Neural cell (in vitro differentiated cells): ENCODE results near the gene UMODL1.

ENCODE experiments used
- EP300 ChIP-seq: fragments of 450-650 bp; conservative IDR thresholded peaks from 2 replicates; pipeline ENCODE4 v1.6.1; 2014; ENCODE audit warnings: antibody characterized with exemption, mild to moderate bottlenecking, moderate library complexity; ENCODE audit not compliant: poor library complexity, severe bottlenecking
- EZH2 ChIP-seq: fragments of 200-600, 300-800 bp; shearing (Covaris generic), sonication (generic); IDR thresholded peaks from 2 replicates; pipeline ENCODE4 v1.6.1; 2014; ENCODE audit warnings: antibody characterized with exemption, low read length, borderline replicate concordance, mild to moderate bottlenecking; ENCODE audit not compliant: insufficient read depth, poor library complexity, severe bottlenecking
- MXI1 ChIP-seq: fragments of 450-650 bp; conservative IDR thresholded peaks from 2 replicates; pipeline ENCODE4 v1.6.1; 2014; ENCODE audit warnings: antibody characterized with exemption, mild to moderate bottlenecking; ENCODE audit not compliant: poor library complexity, severe bottlenecking
- POLR2AphosphoS5 ChIP-seq: IDR thresholded peaks from 2 replicates; pipeline ENCODE4 v1.6.1; 2012
- RAD21 ChIP-seq: fragments of 450-650 bp; conservative IDR thresholded peaks from 2 replicates; pipeline ENCODE4 v1.6.1; 2014; ENCODE audit warnings: antibody characterized with exemption, mild to moderate bottlenecking, moderate library complexity
- SMC3 ChIP-seq: fragments of 450-650 bp; conservative IDR thresholded peaks from 2 replicates; pipeline ENCODE4 v1.6.1; 2014; ENCODE audit warnings: antibody characterized with exemption, mild to moderate bottlenecking, moderate library complexity; ENCODE audit not compliant: poor library complexity
- TF ChIP-seq, protein P1 (sequence below): fragments of 450-650 bp; IDR thresholded peaks from 2 replicates; pipeline ENCODE4 v1.5.1; 2014; ENCODE audit warnings: antibody characterized with exemption, mild to moderate bottlenecking, moderate library complexity; ENCODE audit not compliant: poor library complexity, severe bottlenecking
- TF ChIP-seq, protein P2 (sequence below): IDR thresholded peaks from 2 replicates; pipeline ENCODE4 v1.6.1; 2012; ENCODE audit warnings: borderline replicate concordance

DNA sequence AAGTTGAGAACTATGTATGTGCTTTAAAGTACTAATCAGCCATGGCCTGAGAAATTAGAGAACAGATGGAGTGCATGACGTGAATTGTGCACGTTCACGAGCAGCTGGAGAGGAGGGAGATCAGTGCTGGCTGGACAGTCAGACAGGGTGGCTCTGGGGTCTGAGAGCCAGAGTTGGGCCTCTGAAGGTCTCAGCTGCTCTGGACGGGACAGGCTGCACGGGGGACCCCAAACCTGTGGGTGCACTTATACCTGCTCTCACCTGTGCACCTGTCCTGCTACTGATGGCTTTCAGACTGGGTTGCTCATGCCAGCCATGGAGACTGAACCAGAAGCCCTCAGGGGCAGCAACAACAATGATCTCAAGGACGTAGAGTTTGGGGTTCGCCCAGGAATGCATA, 43.5 kb downstream of the UMODL1 start:
- TF ChIP-seq EZH2, result no peak
- no peak for TF ChIP-seq MXI1
- TF ChIP-seq, protein P1, sequence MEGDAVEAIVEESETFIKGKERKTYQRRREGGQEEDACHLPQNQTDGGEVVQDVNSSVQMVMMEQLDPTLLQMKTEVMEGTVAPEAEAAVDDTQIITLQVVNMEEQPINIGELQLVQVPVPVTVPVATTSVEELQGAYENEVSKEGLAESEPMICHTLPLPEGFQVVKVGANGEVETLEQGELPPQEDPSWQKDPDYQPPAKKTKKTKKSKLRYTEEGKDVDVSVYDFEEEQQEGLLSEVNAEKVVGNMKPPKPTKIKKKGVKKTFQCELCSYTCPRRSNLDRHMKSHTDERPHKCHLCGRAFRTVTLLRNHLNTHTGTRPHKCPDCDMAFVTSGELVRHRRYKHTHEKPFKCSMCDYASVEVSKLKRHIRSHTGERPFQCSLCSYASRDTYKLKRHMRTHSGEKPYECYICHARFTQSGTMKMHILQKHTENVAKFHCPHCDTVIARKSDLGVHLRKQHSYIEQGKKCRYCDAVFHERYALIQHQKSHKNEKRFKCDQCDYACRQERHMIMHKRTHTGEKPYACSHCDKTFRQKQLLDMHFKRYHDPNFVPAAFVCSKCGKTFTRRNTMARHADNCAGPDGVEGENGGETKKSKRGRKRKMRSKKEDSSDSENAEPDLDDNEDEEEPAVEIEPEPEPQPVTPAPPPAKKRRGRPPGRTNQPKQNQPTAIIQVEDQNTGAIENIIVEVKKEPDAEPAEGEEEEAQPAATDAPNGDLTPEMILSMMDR, result no peak
- TF ChIP-seq RAD21, result no peak
- TF ChIP-seq POLR2AphosphoS5, result no peak
- TF ChIP-seq SMC3, result no peak
- TF ChIP-seq, protein P2, sequence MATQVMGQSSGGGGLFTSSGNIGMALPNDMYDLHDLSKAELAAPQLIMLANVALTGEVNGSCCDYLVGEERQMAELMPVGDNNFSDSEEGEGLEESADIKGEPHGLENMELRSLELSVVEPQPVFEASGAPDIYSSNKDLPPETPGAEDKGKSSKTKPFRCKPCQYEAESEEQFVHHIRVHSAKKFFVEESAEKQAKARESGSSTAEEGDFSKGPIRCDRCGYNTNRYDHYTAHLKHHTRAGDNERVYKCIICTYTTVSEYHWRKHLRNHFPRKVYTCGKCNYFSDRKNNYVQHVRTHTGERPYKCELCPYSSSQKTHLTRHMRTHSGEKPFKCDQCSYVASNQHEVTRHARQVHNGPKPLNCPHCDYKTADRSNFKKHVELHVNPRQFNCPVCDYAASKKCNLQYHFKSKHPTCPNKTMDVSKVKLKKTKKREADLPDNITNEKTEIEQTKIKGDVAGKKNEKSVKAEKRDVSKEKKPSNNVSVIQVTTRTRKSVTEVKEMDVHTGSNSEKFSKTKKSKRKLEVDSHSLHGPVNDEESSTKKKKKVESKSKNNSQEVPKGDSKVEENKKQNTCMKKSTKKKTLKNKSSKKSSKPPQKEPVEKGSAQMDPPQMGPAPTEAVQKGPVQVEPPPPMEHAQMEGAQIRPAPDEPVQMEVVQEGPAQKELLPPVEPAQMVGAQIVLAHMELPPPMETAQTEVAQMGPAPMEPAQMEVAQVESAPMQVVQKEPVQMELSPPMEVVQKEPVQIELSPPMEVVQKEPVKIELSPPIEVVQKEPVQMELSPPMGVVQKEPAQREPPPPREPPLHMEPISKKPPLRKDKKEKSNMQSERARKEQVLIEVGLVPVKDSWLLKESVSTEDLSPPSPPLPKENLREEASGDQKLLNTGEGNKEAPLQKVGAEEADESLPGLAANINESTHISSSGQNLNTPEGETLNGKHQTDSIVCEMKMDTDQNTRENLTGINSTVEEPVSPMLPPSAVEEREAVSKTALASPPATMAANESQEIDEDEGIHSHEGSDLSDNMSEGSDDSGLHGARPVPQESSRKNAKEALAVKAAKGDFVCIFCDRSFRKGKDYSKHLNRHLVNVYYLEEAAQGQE, result no peak
- TF ChIP-seq EP300, result no peak
